NCI-H2171 (cell line): Measurements from ENCODE around the gene MYH7B.

Source experiments
- DNase-seq: peaks from one replicate; lab custom pipeline; 2025; lab: John Stamatoyannopoulos, UW

The MYH7B gene

GRCh38 chr20:34955231-34956040 lies at the start of gene MYH7B, which contains the start of gene GSS:
TSS of gene MYH7B (plus strand) at chr20:34955868. CDS start at chr20:34978006, 22,138 bp downstream.
TSS of gene GSS (minus strand) at chr20:34955806. CDS start at chr20:34951852, 3,954 bp downstream.
- DNase-seq, result peak; percentile 97

- peak; percentile 43 for DNase-seq
Observed at GRCh38 chr20:34907616-34908469, 47.8 kb upstream of the MYH7B start.

GRCh38 chr20:34915131-34915530 lies 40.5 kb upstream of the MYH7B start:
- no peak for DNase-seq

- no peak for DNase-seq
Observed at GRCh38 chr20:34915749-34916455, 39.8 kb upstream of the MYH7B start.

- DNase-seq, result no peak
Observed at GRCh38 chr20:34916774-34917354, 38.8 kb upstream of the MYH7B start.

- DNase-seq, result no peak
Observed at GRCh38 chr20:34920055-34920454, 35.6 kb upstream of the MYH7B start.

- DNase-seq, result no peak
Observed at GRCh38 chr20:34921436-34921835, 34.2 kb upstream of the MYH7B start.

- no peak for DNase-seq
Observed at GRCh38 chr20:34922654-34923381, 32.9 kb upstream of the MYH7B start.

GRCh38 chr20:34923414-34923813 lies 32.3 kb upstream of the MYH7B start:
- DNase-seq, result no peak

- no peak for DNase-seq
Observed at GRCh38 chr20:34925341-34925740, 30.3 kb upstream of the MYH7B start.

- no peak for DNase-seq
Observed at GRCh38 chr20:34925981-34926380, 29.7 kb upstream of the MYH7B start.

- no peak for DNase-seq
Observed at GRCh38 chr20:34926581-34926980, 29.1 kb upstream of the MYH7B start.

- no peak for DNase-seq
Observed at GRCh38 chr20:34927736-34928135, 27.9 kb upstream of the MYH7B start.

GRCh38 chr20:34928411-34928810 lies 27.3 kb upstream of the MYH7B start:
- no peak for DNase-seq

GRCh38 chr20:34931771-34932170 lies 23.9 kb upstream of the MYH7B start:
- DNase-seq, result no peak

GRCh38 chr20:34938466-34939163 lies 17.1 kb upstream of the MYH7B start:
- DNase-seq, result peak; percentile 83

- no peak for DNase-seq
Observed at GRCh38 chr20:34940081-34940481, 15.6 kb upstream of the MYH7B start.

GRCh38 chr20:34941226-34941625 lies 14.4 kb upstream of the MYH7B start:
- no peak for DNase-seq

- no peak for DNase-seq
Observed at GRCh38 chr20:34942301-34942700, 13.4 kb upstream of the MYH7B start.

GRCh38 chr20:34943808-34944567 lies 11.7 kb upstream of the MYH7B start:
- peak; percentile 54 for DNase-seq
